Measurements from ENCODE around the gene SRR.

DNA sequence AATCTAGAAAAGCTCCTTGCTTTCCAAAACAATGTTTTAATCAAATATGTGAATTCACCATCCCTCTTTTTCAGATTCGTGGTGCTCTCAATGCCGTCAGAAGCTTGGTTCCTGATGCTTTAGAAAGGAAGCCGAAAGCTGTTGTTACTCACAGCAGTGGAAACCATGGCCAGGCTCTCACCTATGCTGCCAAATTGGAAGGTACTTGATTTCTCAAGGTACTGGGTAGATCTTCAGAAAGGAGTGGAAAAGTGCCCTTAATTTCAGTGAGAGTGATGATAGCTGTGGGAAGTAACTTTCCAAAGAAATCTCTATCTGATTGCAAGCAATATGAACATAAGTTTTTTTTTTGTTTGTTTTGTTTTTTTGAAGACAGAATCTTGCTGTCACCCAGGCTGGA lies 14.0 kb downstream of the SRR start:
- TF ChIP-seq GATA2 (IDR thresholded peaks at IDR 0.05; ENCODE audit: low read depth, low read length) (no peak), GATA3 (IDR thresholded peaks at IDR 0.05; ENCODE audit: low read depth, low read length) (no peak)

All from SH-SY5Y (cell line).